Measurements from ENCODE around the gene OR8G1.

- TF ChIP-seq POLR2A (IDR thresholded peaks at IDR 0.05; ENCODE audit: low read length) (no peak), GATA1 (IDR thresholded peaks at IDR 0.05; ENCODE audit: low read depth, low read length) (no peak)
Observed at GRCh38 chr11:124210421-124210820, 30.5 kb upstream of the OR8G1 start.

Data from erythroblast (primary cell).